ENCODE results near the gene PLA2G4F.
"Not testable (repeated sequence)": the region's sequence is repeated elsewhere in the genome, so short reads cannot be mapped to it uniquely, and the experiment has no call there.

PLA2G4F gene

GRCh38 chr15:42100021-42100800 lies 56.2 kb downstream of the PLA2G4F start:
- no peak for DNase-seq (ENCODE audit: low read depth)

- DNase-seq (ENCODE audit: low read depth) = no peak
Measured at GRCh38 chr15:42097018-42097417, 59.4 kb downstream of the PLA2G4F start.

GRCh38 chr15:42094512-42094963 lies 61.9 kb downstream of the PLA2G4F start, which contains the start of gene PLA2G4D:
Gene PLA2G4D, minus strand, starts transcription at chr15:42094562. Its CDS starts 103 bp downstream, at chr15:42094459.
- DNase-seq (ENCODE audit: low read depth) = no peak

- no peak for DNase-seq (ENCODE audit: low read depth)
Measured at GRCh38 chr15:42093966-42094365, 62.5 kb downstream of the PLA2G4F start.

DNA sequence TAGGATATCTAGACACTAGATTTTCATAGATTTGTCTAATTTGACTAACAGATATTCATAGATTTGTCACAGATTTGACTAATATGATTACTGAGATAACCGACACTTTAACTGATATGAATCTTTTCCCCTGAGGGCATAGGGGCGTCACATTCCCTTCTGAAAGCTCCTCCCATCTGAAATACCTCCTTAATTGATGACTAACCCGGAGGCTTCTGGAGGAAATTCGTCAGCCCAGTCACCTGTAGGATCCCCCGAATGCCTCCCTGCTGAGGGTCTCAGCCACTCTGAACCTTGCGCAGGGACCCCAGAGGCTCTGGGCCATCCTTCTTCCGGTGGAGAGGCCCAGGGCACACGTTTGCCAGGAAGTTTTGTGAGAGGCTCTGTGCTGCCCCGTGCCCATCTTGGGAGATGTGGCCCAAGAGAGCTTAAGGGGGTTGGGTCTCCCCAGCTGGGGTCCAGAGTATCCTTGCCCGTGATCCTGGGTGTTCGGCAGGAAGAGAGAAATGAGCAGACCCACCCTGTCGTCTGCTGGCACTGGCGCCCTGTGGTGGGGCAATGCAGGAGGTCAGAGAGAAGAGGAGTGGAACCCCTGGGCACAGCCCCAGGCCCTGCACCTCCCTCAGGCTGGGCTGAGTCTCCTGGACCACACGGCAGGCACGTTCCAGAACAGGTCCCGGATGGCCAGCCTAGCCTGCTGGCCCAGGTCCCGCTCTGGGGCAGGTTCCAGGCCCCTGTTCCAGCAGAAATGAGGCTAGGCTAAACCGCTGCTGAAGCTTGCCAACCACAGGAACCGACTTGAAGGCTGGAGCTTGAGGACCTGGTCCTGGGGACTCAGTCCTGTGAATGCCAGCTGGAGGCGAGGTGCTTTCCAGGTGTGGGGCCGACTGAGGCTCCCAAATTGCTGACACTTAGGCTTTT lies 63.8 kb downstream of the PLA2G4F start:
- DNase-seq (ENCODE audit: low read depth) = no peak

DNA sequence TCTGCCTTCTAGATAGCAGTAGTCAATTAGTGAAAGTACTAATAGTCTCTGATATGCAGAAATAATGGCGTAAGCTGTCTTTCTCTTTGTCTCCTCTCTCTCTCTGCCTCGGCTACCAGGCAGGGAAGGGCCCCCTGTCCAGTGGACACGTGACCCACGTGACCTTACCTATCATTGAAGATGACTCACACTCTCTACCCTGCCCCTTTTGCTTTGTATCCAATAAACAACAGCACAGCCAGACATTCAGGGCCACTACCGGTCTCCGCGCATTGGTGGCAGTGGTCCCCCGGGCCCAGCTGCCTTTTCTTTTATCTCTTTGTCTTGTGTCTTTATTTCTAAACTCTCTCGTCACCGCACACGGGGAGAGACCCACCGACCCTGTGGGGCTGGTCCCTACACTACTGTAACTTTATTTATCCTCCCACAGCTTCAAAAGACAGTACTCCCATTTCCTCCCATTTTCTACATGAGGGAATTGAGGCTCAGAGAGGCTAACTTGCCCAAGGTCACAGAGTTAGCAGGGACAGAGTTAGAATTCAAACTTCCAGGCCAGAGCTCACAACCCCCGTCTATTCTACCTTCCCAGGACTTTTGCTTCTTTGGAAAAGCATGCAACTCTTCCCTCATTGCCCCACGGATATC lies 64.6 kb downstream of the PLA2G4F start:
- DNase-seq (ENCODE audit: low read depth) = not testable (repeated sequence)

DNA sequence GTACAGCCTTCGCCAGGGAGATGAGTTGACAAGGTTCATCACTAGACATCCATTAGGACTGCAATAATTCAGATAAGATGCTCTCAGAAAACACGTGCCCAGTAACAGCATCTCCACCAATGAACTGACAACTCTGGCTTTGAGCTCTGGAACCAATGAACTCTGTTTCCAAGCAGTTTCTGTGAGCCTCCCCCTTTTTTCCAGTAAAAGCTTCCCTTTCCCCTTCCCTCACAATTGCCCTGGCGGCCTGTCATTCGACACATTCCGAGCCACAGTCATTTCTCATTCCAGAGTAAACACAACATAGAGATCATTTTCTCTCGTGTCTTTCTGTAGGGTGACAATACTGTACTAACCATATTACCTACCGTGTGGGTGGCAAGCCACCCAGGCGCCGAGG lies 65.7 kb downstream of the PLA2G4F start:
- no peak for DNase-seq (ENCODE audit: low read depth)

DNA sequence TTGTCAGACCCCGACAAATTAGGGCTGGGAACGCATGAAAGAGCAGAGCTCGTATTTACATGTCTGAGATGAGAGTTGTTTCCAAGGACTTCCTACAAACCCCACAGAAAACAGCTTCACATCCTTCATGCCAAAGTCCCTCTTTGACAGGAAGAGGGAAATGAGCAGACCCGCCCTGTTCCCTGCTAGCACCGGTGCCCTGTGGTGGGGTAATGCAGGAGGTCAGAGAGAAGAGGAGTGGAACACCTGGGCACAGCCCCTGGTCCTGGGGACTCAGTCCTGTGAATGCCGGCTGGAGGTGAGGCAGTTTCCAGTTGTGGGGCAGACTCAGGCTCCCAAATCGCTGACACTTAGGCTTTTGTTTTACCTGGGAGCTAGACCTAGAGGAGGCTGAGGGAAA lies 66.1 kb downstream of the PLA2G4F start:
- DNase-seq (ENCODE audit: low read depth) = no peak

- DNase-seq (ENCODE audit: low read depth) = no peak
Measured at GRCh38 chr15:42089942-42090341, 66.5 kb downstream of the PLA2G4F start.
